Measurements from ENCODE around the gene ZFP92.

DNA sequence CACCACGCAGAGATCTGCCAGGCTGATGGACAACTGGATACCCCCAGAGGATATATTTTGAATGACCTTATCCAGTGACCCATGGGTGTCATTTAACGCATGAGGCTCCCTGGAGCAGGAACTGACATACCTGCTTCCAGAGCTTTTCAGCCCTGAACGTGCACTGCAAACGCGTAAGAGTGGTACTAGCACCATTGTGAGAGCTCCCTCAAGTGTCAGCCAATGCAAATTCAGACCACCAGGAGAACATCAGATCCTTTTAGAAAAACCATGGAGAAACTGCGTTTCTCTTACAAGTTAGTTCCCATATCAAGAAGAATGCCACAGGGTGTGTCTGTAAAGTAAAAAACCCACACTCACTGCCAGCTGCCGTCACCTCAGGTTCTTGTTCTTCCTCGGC is 27.3 kb downstream of the ZFP92 start:
- TF ChIP-seq EGR1 (IDR thresholded peaks at IDR 0.05; ENCODE audit: borderline replicate concordance, low read depth, low read length) = no peak
- TF ChIP-seq, protein P1, sequence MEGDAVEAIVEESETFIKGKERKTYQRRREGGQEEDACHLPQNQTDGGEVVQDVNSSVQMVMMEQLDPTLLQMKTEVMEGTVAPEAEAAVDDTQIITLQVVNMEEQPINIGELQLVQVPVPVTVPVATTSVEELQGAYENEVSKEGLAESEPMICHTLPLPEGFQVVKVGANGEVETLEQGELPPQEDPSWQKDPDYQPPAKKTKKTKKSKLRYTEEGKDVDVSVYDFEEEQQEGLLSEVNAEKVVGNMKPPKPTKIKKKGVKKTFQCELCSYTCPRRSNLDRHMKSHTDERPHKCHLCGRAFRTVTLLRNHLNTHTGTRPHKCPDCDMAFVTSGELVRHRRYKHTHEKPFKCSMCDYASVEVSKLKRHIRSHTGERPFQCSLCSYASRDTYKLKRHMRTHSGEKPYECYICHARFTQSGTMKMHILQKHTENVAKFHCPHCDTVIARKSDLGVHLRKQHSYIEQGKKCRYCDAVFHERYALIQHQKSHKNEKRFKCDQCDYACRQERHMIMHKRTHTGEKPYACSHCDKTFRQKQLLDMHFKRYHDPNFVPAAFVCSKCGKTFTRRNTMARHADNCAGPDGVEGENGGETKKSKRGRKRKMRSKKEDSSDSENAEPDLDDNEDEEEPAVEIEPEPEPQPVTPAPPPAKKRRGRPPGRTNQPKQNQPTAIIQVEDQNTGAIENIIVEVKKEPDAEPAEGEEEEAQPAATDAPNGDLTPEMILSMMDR (IDR thresholded peaks at IDR 0.05; ENCODE audit: control extremely low read depth in 1 of 3, insufficient read depth in 1 of 3, low read depth in 1 of 3, low read length in 3 of 3) = peak in 2 of 3 experiments; percentile 39 to 45; a peak in 3 of 4 replicates
- no peak for TF ChIP-seq POLR2A (IDR thresholded peaks at IDR 0.05; ENCODE audit: control extremely low read depth in 1 of 2, low read depth in 2 of 2, low read length in 2 of 2)
- TF ChIP-seq, protein P2, sequence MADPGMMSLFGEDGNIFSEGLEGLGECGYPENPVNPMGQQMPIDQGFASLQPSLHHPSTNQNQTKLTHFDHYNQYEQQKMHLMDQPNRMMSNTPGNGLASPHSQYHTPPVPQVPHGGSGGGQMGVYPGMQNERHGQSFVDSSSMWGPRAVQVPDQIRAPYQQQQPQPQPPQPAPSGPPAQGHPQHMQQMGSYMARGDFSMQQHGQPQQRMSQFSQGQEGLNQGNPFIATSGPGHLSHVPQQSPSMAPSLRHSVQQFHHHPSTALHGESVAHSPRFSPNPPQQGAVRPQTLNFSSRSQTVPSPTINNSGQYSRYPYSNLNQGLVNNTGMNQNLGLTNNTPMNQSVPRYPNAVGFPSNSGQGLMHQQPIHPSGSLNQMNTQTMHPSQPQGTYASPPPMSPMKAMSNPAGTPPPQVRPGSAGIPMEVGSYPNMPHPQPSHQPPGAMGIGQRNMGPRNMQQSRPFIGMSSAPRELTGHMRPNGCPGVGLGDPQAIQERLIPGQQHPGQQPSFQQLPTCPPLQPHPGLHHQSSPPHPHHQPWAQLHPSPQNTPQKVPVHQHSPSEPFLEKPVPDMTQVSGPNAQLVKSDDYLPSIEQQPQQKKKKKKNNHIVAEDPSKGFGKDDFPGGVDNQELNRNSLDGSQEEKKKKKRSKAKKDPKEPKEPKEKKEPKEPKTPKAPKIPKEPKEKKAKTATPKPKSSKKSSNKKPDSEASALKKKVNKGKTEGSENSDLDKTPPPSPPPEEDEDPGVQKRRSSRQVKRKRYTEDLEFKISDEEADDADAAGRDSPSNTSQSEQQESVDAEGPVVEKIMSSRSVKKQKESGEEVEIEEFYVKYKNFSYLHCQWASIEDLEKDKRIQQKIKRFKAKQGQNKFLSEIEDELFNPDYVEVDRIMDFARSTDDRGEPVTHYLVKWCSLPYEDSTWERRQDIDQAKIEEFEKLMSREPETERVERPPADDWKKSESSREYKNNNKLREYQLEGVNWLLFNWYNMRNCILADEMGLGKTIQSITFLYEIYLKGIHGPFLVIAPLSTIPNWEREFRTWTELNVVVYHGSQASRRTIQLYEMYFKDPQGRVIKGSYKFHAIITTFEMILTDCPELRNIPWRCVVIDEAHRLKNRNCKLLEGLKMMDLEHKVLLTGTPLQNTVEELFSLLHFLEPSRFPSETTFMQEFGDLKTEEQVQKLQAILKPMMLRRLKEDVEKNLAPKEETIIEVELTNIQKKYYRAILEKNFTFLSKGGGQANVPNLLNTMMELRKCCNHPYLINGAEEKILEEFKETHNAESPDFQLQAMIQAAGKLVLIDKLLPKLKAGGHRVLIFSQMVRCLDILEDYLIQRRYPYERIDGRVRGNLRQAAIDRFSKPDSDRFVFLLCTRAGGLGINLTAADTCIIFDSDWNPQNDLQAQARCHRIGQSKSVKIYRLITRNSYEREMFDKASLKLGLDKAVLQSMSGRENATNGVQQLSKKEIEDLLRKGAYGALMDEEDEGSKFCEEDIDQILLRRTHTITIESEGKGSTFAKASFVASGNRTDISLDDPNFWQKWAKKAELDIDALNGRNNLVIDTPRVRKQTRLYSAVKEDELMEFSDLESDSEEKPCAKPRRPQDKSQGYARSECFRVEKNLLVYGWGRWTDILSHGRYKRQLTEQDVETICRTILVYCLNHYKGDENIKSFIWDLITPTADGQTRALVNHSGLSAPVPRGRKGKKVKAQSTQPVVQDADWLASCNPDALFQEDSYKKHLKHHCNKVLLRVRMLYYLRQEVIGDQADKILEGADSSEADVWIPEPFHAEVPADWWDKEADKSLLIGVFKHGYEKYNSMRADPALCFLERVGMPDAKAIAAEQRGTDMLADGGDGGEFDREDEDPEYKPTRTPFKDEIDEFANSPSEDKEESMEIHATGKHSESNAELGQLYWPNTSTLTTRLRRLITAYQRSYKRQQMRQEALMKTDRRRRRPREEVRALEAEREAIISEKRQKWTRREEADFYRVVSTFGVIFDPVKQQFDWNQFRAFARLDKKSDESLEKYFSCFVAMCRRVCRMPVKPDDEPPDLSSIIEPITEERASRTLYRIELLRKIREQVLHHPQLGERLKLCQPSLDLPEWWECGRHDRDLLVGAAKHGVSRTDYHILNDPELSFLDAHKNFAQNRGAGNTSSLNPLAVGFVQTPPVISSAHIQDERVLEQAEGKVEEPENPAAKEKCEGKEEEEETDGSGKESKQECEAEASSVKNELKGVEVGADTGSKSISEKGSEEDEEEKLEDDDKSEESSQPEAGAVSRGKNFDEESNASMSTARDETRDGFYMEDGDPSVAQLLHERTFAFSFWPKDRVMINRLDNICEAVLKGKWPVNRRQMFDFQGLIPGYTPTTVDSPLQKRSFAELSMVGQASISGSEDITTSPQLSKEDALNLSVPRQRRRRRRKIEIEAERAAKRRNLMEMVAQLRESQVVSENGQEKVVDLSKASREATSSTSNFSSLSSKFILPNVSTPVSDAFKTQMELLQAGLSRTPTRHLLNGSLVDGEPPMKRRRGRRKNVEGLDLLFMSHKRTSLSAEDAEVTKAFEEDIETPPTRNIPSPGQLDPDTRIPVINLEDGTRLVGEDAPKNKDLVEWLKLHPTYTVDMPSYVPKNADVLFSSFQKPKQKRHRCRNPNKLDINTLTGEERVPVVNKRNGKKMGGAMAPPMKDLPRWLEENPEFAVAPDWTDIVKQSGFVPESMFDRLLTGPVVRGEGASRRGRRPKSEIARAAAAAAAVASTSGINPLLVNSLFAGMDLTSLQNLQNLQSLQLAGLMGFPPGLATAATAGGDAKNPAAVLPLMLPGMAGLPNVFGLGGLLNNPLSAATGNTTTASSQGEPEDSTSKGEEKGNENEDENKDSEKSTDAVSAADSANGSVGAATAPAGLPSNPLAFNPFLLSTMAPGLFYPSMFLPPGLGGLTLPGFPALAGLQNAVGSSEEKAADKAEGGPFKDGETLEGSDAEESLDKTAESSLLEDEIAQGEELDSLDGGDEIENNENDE (IDR thresholded peaks at IDR 0.05; ENCODE audit: insufficient replicate concordance, low read length) = no peak
- TF ChIP-seq SUZ12 (IDR thresholded peaks at IDR 0.05; ENCODE audit: low read length) = no peak
- no peak for TF ChIP-seq CEBPB (IDR thresholded peaks at IDR 0.05; ENCODE audit: low read depth, low read length)
- no peak for TF ChIP-seq EZH2 (IDR thresholded peaks at IDR 0.05; ENCODE audit: low read depth, low read length, severe bottlenecking)
- no peak for TF ChIP-seq TEAD4 (IDR thresholded peaks at IDR 0.05; ENCODE audit: low read depth, low read length)

Data from H1 (cell line).